ENCODE measurements around the gene NPNT.

GRCh38 chr4:105936901-105937300 is 41.6 kb downstream of the NPNT start:
- no peak for TF ChIP-seq POLR2A (IDR thresholded peaks at IDR 0.05)
- TF ChIP-seq, protein P1, sequence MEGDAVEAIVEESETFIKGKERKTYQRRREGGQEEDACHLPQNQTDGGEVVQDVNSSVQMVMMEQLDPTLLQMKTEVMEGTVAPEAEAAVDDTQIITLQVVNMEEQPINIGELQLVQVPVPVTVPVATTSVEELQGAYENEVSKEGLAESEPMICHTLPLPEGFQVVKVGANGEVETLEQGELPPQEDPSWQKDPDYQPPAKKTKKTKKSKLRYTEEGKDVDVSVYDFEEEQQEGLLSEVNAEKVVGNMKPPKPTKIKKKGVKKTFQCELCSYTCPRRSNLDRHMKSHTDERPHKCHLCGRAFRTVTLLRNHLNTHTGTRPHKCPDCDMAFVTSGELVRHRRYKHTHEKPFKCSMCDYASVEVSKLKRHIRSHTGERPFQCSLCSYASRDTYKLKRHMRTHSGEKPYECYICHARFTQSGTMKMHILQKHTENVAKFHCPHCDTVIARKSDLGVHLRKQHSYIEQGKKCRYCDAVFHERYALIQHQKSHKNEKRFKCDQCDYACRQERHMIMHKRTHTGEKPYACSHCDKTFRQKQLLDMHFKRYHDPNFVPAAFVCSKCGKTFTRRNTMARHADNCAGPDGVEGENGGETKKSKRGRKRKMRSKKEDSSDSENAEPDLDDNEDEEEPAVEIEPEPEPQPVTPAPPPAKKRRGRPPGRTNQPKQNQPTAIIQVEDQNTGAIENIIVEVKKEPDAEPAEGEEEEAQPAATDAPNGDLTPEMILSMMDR (IDR thresholded peaks at IDR 0.05) = no peak
